Measurements from ENCODE around the gene MYO5A. TPM values are rescaled to one million over a fixed set of nuclear protein-coding genes. Genes with fewer than 3 reads are reported as not detected.
"Not testable (repeated sequence)": the region's sequence is repeated elsewhere in the genome, so short reads cannot be mapped to it uniquely, and the experiment has no call there.

MYO5A gene
- 11.8 and 15.7 TPM in 2 replicates for total RNA-seq

GRCh38 chr15:52528564-52529340 lies at the start of gene MYO5A:
TSS of gene MYO5A (minus strand) at chr15:52528880. CDS start at chr15:52528806, 74 bp downstream.
- no peak for DNase-seq (ENCODE audit: low read depth)
- peak within 1 kb of the TSS; percentile 61 for H3K4me3 ChIP-seq (ENCODE audit: low read depth, low read length)
- TF ChIP-seq, protein P1, sequence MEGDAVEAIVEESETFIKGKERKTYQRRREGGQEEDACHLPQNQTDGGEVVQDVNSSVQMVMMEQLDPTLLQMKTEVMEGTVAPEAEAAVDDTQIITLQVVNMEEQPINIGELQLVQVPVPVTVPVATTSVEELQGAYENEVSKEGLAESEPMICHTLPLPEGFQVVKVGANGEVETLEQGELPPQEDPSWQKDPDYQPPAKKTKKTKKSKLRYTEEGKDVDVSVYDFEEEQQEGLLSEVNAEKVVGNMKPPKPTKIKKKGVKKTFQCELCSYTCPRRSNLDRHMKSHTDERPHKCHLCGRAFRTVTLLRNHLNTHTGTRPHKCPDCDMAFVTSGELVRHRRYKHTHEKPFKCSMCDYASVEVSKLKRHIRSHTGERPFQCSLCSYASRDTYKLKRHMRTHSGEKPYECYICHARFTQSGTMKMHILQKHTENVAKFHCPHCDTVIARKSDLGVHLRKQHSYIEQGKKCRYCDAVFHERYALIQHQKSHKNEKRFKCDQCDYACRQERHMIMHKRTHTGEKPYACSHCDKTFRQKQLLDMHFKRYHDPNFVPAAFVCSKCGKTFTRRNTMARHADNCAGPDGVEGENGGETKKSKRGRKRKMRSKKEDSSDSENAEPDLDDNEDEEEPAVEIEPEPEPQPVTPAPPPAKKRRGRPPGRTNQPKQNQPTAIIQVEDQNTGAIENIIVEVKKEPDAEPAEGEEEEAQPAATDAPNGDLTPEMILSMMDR (conservative IDR thresholded peaks at IDR 0.05; ENCODE audit: low read depth, low read length), result no peak

GRCh38 chr15:52576692-52577091 lies 48.0 kb upstream of the MYO5A start:
- TF ChIP-seq, protein P1 (conservative IDR thresholded peaks at IDR 0.05; ENCODE audit: low read depth, low read length), result no peak
- H3K4me3 ChIP-seq (ENCODE audit: low read depth, low read length), result no peak overlapping the region
- no peak for DNase-seq (ENCODE audit: low read depth)

DNA sequence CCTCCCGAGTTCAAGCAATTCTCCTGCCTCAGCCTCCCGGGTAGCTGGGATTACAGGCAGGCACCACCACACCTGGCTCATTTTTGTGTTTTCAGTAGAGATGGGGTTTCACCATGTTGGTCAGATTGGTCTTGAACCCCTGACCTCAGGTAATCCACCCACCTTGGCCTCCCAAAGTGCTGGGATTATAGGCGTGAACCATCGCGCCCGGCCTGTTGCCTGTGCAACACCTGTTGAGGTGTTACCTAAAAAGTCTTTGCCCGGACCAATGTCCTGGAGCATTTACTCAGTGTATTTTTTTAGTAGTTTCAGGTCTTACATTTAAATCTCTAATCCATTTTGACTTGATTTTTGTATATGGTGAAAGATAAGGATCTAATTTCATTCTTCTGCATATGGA lies 46.9 kb upstream of the MYO5A start:
- not testable (repeated sequence) for DNase-seq (ENCODE audit: low read depth); H3K4me3 ChIP-seq (ENCODE audit: low read depth, low read length)

DNA sequence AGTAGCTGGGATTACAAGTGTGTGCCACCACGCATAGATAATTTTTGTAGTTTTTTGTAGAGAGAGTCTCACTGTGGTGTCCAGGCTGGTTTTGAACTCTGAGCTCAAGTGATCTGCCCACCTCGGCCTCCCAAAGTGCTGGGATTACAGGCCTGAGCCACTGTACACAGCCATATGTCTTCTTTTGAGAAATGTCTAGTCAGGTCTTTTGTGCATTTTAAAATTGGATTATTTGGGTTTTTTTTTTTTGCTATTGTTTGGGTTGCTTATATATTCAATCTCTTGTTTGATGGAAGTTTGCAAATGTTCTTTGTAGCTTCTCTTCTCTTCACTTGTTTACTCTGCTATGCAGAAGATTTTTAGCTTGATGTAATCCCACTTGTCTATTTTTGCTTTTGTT lies 46.4 kb upstream of the MYO5A start:
- no peak overlapping the region for H3K4me3 ChIP-seq (ENCODE audit: low read depth, low read length)
- TF ChIP-seq, protein P1 (conservative IDR thresholded peaks at IDR 0.05; ENCODE audit: low read depth, low read length), result no peak
- DNase-seq (ENCODE audit: low read depth), result no peak

GRCh38 chr15:52574623-52575022 lies 45.9 kb upstream of the MYO5A start:
- DNase-seq (ENCODE audit: low read depth); H3K4me3 ChIP-seq (ENCODE audit: low read depth, low read length): not testable (repeated sequence)

- H3K4me3 ChIP-seq (ENCODE audit: low read depth, low read length), result peak within 1 kb of the TSS; percentile 63
- peak; percentile 46 for DNase-seq (ENCODE audit: low read depth)
- TF ChIP-seq, protein P1 (conservative IDR thresholded peaks at IDR 0.05; ENCODE audit: low read depth, low read length), result no peak
These were observed 40.2 kb upstream of the MYO5A start, which contains the start of gene ARPP19 for GRCh38 chr15:52568601-52569585. TSS of gene ARPP19 (minus strand) at chr15:52569030. CDS start at chr15:52568892, 138 bp downstream.

- DNase-seq (ENCODE audit: low read depth), result no peak
- TF ChIP-seq, protein P1 (conservative IDR thresholded peaks at IDR 0.05; ENCODE audit: low read depth, low read length), result no peak
- H3K4me3 ChIP-seq (ENCODE audit: low read depth, low read length), result peak overlapping the region; percentile 63
These were observed 39.4 kb upstream of the MYO5A start for GRCh38 chr15:52567871-52568600.
